ENCODE data around the gene CACNA1H.

GRCh38 chr16:1258906-1259759 lies 106.2 kb downstream of the CACNA1H start:
- no peak for TF ChIP-seq CTCF (conservative IDR thresholded peaks at IDR 0.05; ENCODE audit: low read depth, low read length)
- no peak for TF ChIP-seq EZH2 (IDR thresholded peaks at IDR 0.05; ENCODE audit: borderline replicate concordance, low read depth, low read length, poor library complexity, severe bottlenecking)

All from A673 (cell line).